NCI-H510A treated with DMSO at 0.1 percent for 48 hours (cell line): ENCODE measurements around the gene IL18BP.

ENCODE experiments used
- DNase-seq: peaks from one replicate; lab custom pipeline; 2025; lab: John Stamatoyannopoulos, UW

IL18BP gene

DNA sequence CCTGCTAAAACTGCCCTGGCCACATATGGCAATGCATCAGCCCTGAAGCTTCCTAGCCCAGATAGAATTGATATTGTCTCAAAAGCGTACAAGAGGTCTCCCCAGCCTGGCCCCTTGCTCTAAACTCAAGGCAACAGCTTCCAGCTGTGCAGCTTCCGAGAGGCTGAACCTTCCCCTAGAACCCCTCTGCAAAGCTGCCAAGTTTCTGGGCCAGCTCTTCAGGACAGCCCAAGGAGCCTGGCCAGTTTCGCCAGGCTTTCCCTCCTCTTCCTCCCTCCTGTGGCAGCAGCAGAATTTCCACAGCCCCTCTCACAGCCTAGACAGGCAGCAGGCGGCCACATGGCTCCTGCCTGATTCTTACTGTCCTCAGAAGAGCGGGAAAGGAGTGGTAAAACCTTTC, 47.1 kb downstream of the IL18BP start:
- no peak for DNase-seq

DNA sequence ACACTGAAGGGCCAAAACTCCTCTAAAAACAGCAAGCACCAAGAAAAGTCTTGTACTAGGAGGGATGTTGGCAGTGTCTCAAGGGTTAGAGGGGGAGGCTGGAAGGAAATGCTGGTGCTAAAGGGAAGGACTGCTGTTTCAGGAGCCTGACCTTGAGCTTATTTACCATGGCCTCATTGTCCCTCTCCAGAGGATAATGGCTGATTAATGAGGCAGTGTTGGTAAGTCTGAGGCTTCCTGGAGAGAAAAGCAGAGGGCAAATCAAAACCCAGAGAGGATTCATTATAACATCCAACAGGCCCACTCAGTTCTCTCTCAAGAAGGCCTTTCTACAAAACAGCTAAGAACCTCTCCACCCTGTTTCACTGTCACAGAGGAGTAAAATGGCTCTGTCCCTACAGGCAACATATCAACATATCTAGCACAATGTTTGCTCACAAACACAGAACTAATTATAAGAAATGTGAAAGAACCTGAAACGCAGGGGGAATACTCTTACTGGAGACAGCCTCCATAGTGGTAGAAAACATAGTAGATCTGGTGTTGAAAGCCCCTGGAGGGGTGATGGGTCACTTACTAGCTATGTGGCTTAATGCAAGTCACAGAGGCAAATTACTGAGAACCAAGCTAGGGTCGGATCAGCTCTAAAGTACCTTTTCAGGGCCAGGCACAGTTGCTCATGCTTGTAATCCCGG, 50.2 kb downstream of the IL18BP start:
- no peak for DNase-seq
